ENCODE results near the gene C4orf50. TPM values are rescaled to one million over a fixed set of nuclear protein-coding genes. Genes with fewer than 3 reads are reported as not detected.
A peak's percentile ranks its signal among the peaks of the same experiment; 100 is the strongest.

Gene C4orf50
- total and polyA plus RNA-seq, 5 donors from 2014 or later, result 0.05 to 3.5 (median 0.11) TPM; not detected in 2

- Histone ChIP-seq H3K27me3 (ENCODE audit: control insufficient read depth, insufficient read depth, low read length) (no peaks in the 10 kb centered on the region), H3K27ac (ENCODE audit: insufficient read depth, low read length, poor library complexity, severe bottlenecking) (no peak overlapping the region), H3K36me3 (ENCODE audit: control insufficient read depth, insufficient read depth, low read length) (peaks cover 12% of the 10 kb centered on the region), H3K9me3 (ENCODE audit: control insufficient read depth in 2 of 2, low read length in 2 of 2) (no peaks in the 10 kb centered on the region), H3K4me1 (ENCODE audit: control insufficient read depth, insufficient read depth, low read length, poor library complexity, severe bottlenecking) (no peaks in the 10 kb centered on the region), H3K4me3 (ENCODE audit: low read depth, low read length) (no peak overlapping the region)
- H3K36me3 Mint-ChIP-seq, result no peaks in the 10 kb centered on the region
- no peaks in the 10 kb centered on the region for H3K9me3 Mint-ChIP-seq
- H3K27ac Mint-ChIP-seq, result no peak overlapping the region
- no peak overlapping the region for H3K4me3 Mint-ChIP-seq
- H3K27me3 Mint-ChIP-seq, result no peaks in the 10 kb centered on the region
- DNase-seq (no peak), ATAC-seq (ENCODE audit: low read depth in 2 of 2) (no peak)
- peaks cover 0 to 5% (median under 1%) of the 10 kb centered on the region in 4 donors for H3K4me1 Mint-ChIP-seq
Measured at GRCh38 chr4:6049985-6050384, 31.8 kb upstream of the C4orf50 start.

GRCh38 chr4:6049278-6049677, 31.0 kb upstream of the C4orf50 start:
- peak overlapping the region in 1 of 3 donors; percentile 48 for H3K27ac Mint-ChIP-seq

GRCh38 chr4:6048537-6048936, 30.3 kb upstream of the C4orf50 start:
- H3K9me3 Mint-ChIP-seq, result no peaks in the 10 kb centered on the region
- H3K27ac Mint-ChIP-seq, result peak overlapping the region in 1 of 3 donors; percentile 6
- Histone ChIP-seq H3K27ac (ENCODE audit: insufficient read depth, low read length, poor library complexity, severe bottlenecking) (no peak overlapping the region), H3K36me3 (ENCODE audit: control insufficient read depth, insufficient read depth, low read length) (peaks cover 5% of the 10 kb centered on the region), H3K4me1 (ENCODE audit: control insufficient read depth, insufficient read depth, low read length, poor library complexity, severe bottlenecking) (no peaks in the 10 kb centered on the region), H3K27me3 (ENCODE audit: control insufficient read depth, insufficient read depth, low read length) (no peaks in the 10 kb centered on the region), H3K4me3 (ENCODE audit: low read depth, low read length) (no peak overlapping the region), H3K9me3 (ENCODE audit: control insufficient read depth in 2 of 2, low read length in 2 of 2) (no peaks in the 10 kb centered on the region)
- no peak overlapping the region for H3K4me3 Mint-ChIP-seq
- H3K27me3 Mint-ChIP-seq, result no peaks in the 10 kb centered on the region
- peaks cover 0 to 11% (median under 1%) of the 10 kb centered on the region in 4 donors for H3K4me1 Mint-ChIP-seq
- no peaks in the 10 kb centered on the region for H3K36me3 Mint-ChIP-seq
- ATAC-seq (ENCODE audit: low read depth in 2 of 2), result no peak
- peak in 1 of 3 donors; percentile 19 for DNase-seq

More at GRCh38 chr4:6049278-6049677, 31.0 kb upstream of the C4orf50 start:
- Histone ChIP-seq H3K4me1 (ENCODE audit: control insufficient read depth, insufficient read depth, low read length, poor library complexity, severe bottlenecking) (no peaks in the 10 kb centered on the region), H3K27ac (ENCODE audit: insufficient read depth, low read length, poor library complexity, severe bottlenecking) (no peak overlapping the region), H3K36me3 (ENCODE audit: control insufficient read depth, insufficient read depth, low read length) (peaks cover 9% of the 10 kb centered on the region), H3K27me3 (ENCODE audit: control insufficient read depth, insufficient read depth, low read length) (no peaks in the 10 kb centered on the region), H3K4me3 (ENCODE audit: low read depth, low read length) (no peak overlapping the region), H3K9me3 (ENCODE audit: control insufficient read depth in 2 of 2, low read length in 2 of 2) (no peaks in the 10 kb centered on the region)
- Mint-ChIP-seq H3K4me3 (no peak overlapping the region), H3K27me3 (no peaks in the 10 kb centered on the region), H3K4me1 (peaks cover 0 to 8% (median under 1%) of the 10 kb centered on the region in 4 donors), H3K36me3 (no peaks in the 10 kb centered on the region), H3K9me3 (no peaks in the 10 kb centered on the region)
- DNase-seq (no peak), ATAC-seq (ENCODE audit: low read depth in 2 of 2) (no peak)

DNA sequence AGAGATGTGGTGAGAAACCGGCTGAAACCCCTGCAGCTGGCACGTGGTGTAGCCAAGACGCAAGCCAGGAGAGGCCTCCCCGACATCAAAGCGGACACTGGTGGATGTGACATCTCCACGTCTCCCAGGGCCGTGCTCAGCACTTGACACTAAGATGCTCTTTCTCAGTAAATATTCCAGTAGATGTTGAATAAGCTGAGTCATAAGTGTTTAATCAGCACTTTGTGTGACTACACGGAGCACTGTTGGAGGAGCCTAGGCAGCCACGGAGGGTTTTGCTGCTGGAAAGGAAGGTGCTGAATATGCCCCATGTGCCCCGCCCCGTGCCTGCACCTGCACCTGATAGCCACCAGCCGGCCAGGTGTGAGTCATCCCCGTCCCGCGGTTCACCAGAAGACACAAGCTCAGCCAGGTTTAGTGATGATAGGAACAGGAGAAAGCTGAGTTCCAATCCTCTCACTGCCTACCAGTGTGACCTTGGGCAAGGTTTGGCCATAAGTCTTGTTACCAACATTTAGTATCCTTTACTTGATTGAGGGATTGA, 29.0 kb upstream of the C4orf50 start:
- H3K4me3 ChIP-seq (ENCODE audit: low read depth, low read length), result no peak overlapping the region
- no peaks in the 10 kb centered on the region for H3K9me3 Mint-ChIP-seq
- no peak overlapping the region for H3K27ac ChIP-seq (ENCODE audit: insufficient read depth, low read length, poor library complexity, severe bottlenecking)
- ATAC-seq (ENCODE audit: low read depth in 2 of 2) (no peak), DNase-seq (no peak)
- H3K27me3 ChIP-seq (ENCODE audit: control insufficient read depth, insufficient read depth, low read length), result no peaks in the 10 kb centered on the region
- H3K4me1 Mint-ChIP-seq, result peaks cover 0 to 11% (median under 1%) of the 10 kb centered on the region in 4 donors
- H3K36me3 Mint-ChIP-seq, result no peaks in the 10 kb centered on the region
- H3K36me3 ChIP-seq (ENCODE audit: control insufficient read depth, insufficient read depth, low read length), result no peaks in the 10 kb centered on the region
- peaks cover 2% of the 10 kb centered on the region for H3K27me3 Mint-ChIP-seq
- H3K4me1 ChIP-seq (ENCODE audit: control insufficient read depth, insufficient read depth, low read length, poor library complexity, severe bottlenecking), result no peaks in the 10 kb centered on the region
- no peak overlapping the region for H3K4me3 Mint-ChIP-seq
- no peak overlapping the region for H3K27ac Mint-ChIP-seq
- no peaks in the 10 kb centered on the region for H3K9me3 ChIP-seq (ENCODE audit: control insufficient read depth in 2 of 2, low read length in 2 of 2)

- Mint-ChIP-seq H3K27me3 (peaks cover 4% of the 10 kb centered on the region), H3K27ac (no peak overlapping the region)
Measured at GRCh38 chr4:6046526-6047129, 28.4 kb upstream of the C4orf50 start.

GRCh38 chr4:6044805-6045204, 26.6 kb upstream of the C4orf50 start:
- Mint-ChIP-seq H3K4me3 (no peak overlapping the region), H3K36me3 (no peaks in the 10 kb centered on the region), H3K9me3 (peaks cover 0 to 2% (median 0%) of the 10 kb centered on the region in 7 donors), H3K4me1 (peaks cover 0 to 11% (median under 1%) of the 10 kb centered on the region in 4 donors), H3K27ac (no peak overlapping the region), H3K27me3 (peaks cover 4% of the 10 kb centered on the region)
- Histone ChIP-seq H3K27me3 (ENCODE audit: control insufficient read depth, insufficient read depth, low read length) (no peaks in the 10 kb centered on the region), H3K4me1 (ENCODE audit: control insufficient read depth, insufficient read depth, low read length, poor library complexity, severe bottlenecking) (no peaks in the 10 kb centered on the region), H3K27ac (ENCODE audit: insufficient read depth, low read length, poor library complexity, severe bottlenecking) (no peak overlapping the region), H3K4me3 (ENCODE audit: low read depth, low read length) (no peak overlapping the region), H3K36me3 (ENCODE audit: control insufficient read depth, insufficient read depth, low read length) (no peaks in the 10 kb centered on the region), H3K9me3 (ENCODE audit: control insufficient read depth in 2 of 2, low read length in 2 of 2) (no peaks in the 10 kb centered on the region)
- ATAC-seq (ENCODE audit: low read depth in 2 of 2) (no peak), DNase-seq (no peak)

More at GRCh38 chr4:6046526-6047129, 28.4 kb upstream of the C4orf50 start:
- H3K36me3 ChIP-seq (ENCODE audit: control insufficient read depth, insufficient read depth, low read length), result no peaks in the 10 kb centered on the region
- H3K4me1 Mint-ChIP-seq, result peaks cover 0 to 11% (median under 1%) of the 10 kb centered on the region in 4 donors
- DNase-seq (no peak), ATAC-seq (ENCODE audit: low read depth in 2 of 2) (no peak)
- no peaks in the 10 kb centered on the region for H3K9me3 ChIP-seq (ENCODE audit: control insufficient read depth in 2 of 2, low read length in 2 of 2)
- H3K36me3 Mint-ChIP-seq, result no peaks in the 10 kb centered on the region
- no peaks in the 10 kb centered on the region for H3K9me3 Mint-ChIP-seq
- H3K4me1 ChIP-seq (ENCODE audit: control insufficient read depth, insufficient read depth, low read length, poor library complexity, severe bottlenecking), result no peaks in the 10 kb centered on the region
- H3K27me3 ChIP-seq (ENCODE audit: control insufficient read depth, insufficient read depth, low read length), result no peaks in the 10 kb centered on the region
- no peak overlapping the region for H3K27ac ChIP-seq (ENCODE audit: insufficient read depth, low read length, poor library complexity, severe bottlenecking)
- H3K4me3 Mint-ChIP-seq, result no peak overlapping the region
- no peak overlapping the region for H3K4me3 ChIP-seq (ENCODE audit: low read depth, low read length)

GRCh38 chr4:6044276-6044675, 26.0 kb upstream of the C4orf50 start:
- no peak for DNase-seq
- no peak for ATAC-seq (ENCODE audit: low read depth in 2 of 2)
- Histone ChIP-seq H3K9me3 (ENCODE audit: control insufficient read depth in 2 of 2, low read length in 2 of 2) (no peaks in the 10 kb centered on the region), H3K4me1 (ENCODE audit: control insufficient read depth, insufficient read depth, low read length, poor library complexity, severe bottlenecking) (no peaks in the 10 kb centered on the region), H3K36me3 (ENCODE audit: control insufficient read depth, insufficient read depth, low read length) (no peaks in the 10 kb centered on the region), H3K27me3 (ENCODE audit: control insufficient read depth, insufficient read depth, low read length) (no peaks in the 10 kb centered on the region), H3K27ac (ENCODE audit: insufficient read depth, low read length, poor library complexity, severe bottlenecking) (no peak overlapping the region), H3K4me3 (ENCODE audit: low read depth, low read length) (no peak overlapping the region)
- Mint-ChIP-seq H3K9me3 (peaks cover 0 to 2% (median 0%) of the 10 kb centered on the region in 7 donors), H3K27ac (peak overlapping the region in 1 of 3 donors; percentile 69), H3K36me3 (no peaks in the 10 kb centered on the region), H3K4me1 (peaks cover 0 to 11% (median under 1%) of the 10 kb centered on the region in 4 donors), H3K27me3 (peaks cover 4% of the 10 kb centered on the region), H3K4me3 (no peak overlapping the region)

GRCh38 chr4:6043843-6044242, 25.6 kb upstream of the C4orf50 start:
- Mint-ChIP-seq H3K4me3 (no peak overlapping the region), H3K27me3 (peaks cover 4% of the 10 kb centered on the region), H3K36me3 (no peaks in the 10 kb centered on the region), H3K27ac (no peak overlapping the region), H3K4me1 (peaks cover 0 to 11% (median under 1%) of the 10 kb centered on the region in 4 donors), H3K9me3 (peaks cover 0 to 2% (median 0%) of the 10 kb centered on the region in 7 donors)
- Histone ChIP-seq H3K4me1 (ENCODE audit: control insufficient read depth, insufficient read depth, low read length, poor library complexity, severe bottlenecking) (no peaks in the 10 kb centered on the region), H3K27ac (ENCODE audit: insufficient read depth, low read length, poor library complexity, severe bottlenecking) (no peak overlapping the region), H3K9me3 (ENCODE audit: control insufficient read depth in 2 of 2, low read length in 2 of 2) (no peaks in the 10 kb centered on the region), H3K36me3 (ENCODE audit: control insufficient read depth, insufficient read depth, low read length) (no peaks in the 10 kb centered on the region), H3K27me3 (ENCODE audit: control insufficient read depth, insufficient read depth, low read length) (no peaks in the 10 kb centered on the region), H3K4me3 (ENCODE audit: low read depth, low read length) (no peak overlapping the region)
- DNase-seq (no peak), ATAC-seq (ENCODE audit: low read depth in 2 of 2) (no peak)
